ENCODE data around the gene NECTIN4. TPM values are rescaled to one million over a fixed set of nuclear protein-coding genes. Genes with fewer than 3 reads are reported as not detected.
A peak's percentile ranks its signal among the peaks of the same experiment; 100 is the strongest.

Gene NECTIN4
- total and polyA plus RNA-seq, 2 of the 13 experiments (the other 11 are each of a cell fraction or from before 2014, with no cell fraction given), result 5.9 to 12.4 TPM

- TF ChIP-seq ZNF124 (CRISPR knock-in tag; IDR thresholded peaks at IDR 0.05), result 0 out of 2 replicates have a peak, but pooled peaks have one; percentile 13
- no peak for TF ChIP-seq GATA4 (IDR thresholded peaks at IDR 0.05; ENCODE audit: borderline replicate concordance, low read depth)
- TF ChIP-seq ZC3H13 (CRISPR knock-in tag; IDR thresholded peaks at IDR 0.05), result no peak
- TF ChIP-seq ZNF264 (CRISPR knock-in tag; IDR thresholded peaks at IDR 0.05), result 0 out of 2 replicates have a peak, but pooled peaks have one; percentile 27
- TF ChIP-seq ZGPAT (CRISPR knock-in tag; IDR thresholded peaks at IDR 0.05), result no peak
- no peak; the same call in 1 of the 2 replicates for TF ChIP-seq ZNF605 (CRISPR knock-in tag; IDR thresholded peaks at IDR 0.05)
- TF ChIP-seq ZBTB39 (CRISPR knock-in tag; IDR thresholded peaks at IDR 0.05), result no peak
- TF ChIP-seq PBX2 (CRISPR knock-in tag; IDR thresholded peaks at IDR 0.05), result no peak
- TF ChIP-seq GATAD1 (CRISPR knock-in tag; IDR thresholded peaks at IDR 0.05), result peak; percentile 41; the same call in 1 of the 2 replicates
- TF ChIP-seq NFYB (CRISPR knock-in tag; IDR thresholded peaks at IDR 0.05), result peak; percentile 60
- TF ChIP-seq ZNF703 (CRISPR knock-in tag; IDR thresholded peaks at IDR 0.05; ENCODE audit: borderline replicate concordance), result no peak
- no peak for TF ChIP-seq ZBTB1 (CRISPR knock-in tag; IDR thresholded peaks at IDR 0.05; ENCODE audit: borderline replicate concordance)
- peak; percentile 46; the same call in 1 of the 2 replicates for TF ChIP-seq ARID4A (CRISPR knock-in tag; IDR thresholded peaks at IDR 0.05; ENCODE audit: borderline replicate concordance)
- TF ChIP-seq IKZF4 (CRISPR knock-in tag; IDR thresholded peaks at IDR 0.05; ENCODE audit: borderline replicate concordance, low read depth, not compliant biosample characterization), result no peak
- TF ChIP-seq ATAD3A (CRISPR knock-in tag; IDR thresholded peaks at IDR 0.05), result no peak
- TF ChIP-seq DRAP1 (CRISPR knock-in tag; IDR thresholded peaks at IDR 0.05), result peak; percentile 66; the same call in 1 of the 2 replicates
- no peak for TF ChIP-seq ZNF720 (CRISPR knock-in tag; IDR thresholded peaks at IDR 0.05)
- TF ChIP-seq CREB3 (CRISPR knock-in tag; IDR thresholded peaks at IDR 0.05), result no peak
- TF ChIP-seq RXRA (CRISPR knock-in tag; IDR thresholded peaks at IDR 0.05), result 0 out of 2 replicates have a peak, but pooled peaks have one; percentile 18
Observed at GRCh38 chr1:161044908-161045735, 44.2 kb downstream of the NECTIN4 start (continued).

Measured in HepG2 (cell line).